CD4-positive, CD25-positive, alpha-beta regulatory T cell (primary cell): ENCODE data around the gene CDK10. TPM values are rescaled to one million over a fixed set of nuclear protein-coding genes. Genes with fewer than 3 reads are reported as not detected.

ENCODE experiments used
- ATAC-seq, 2 donors: fragments of 150-1000 bp; cut with Tn5 transposase; one replicate each; pipeline ENCODE4 v1.10.0; 2021; ENCODE audit warnings: low read depth in 2 of 2, moderate number of reproducible peaks in 2 of 2, moderate library complexity in 1 of 2
- DNase-seq, 3 donors: peaks; one replicate each; pipeline versions ENCODE4 v3.0.0 to v3.0.0-alpha.2; 2012 to 2022; ENCODE audit warnings: mixed read lengths in 1 of 3
- H3K27ac ChIP-seq: one replicate; pipeline ENCODE4 v1.7.0; 2013; ENCODE audit warnings: mild to moderate bottlenecking, low read length; ENCODE audit not compliant: insufficient read depth, poor library complexity, severe bottlenecking
- H3K27me3 ChIP-seq: one replicate; pipeline ENCODE4 v1.7.0; 2013; ENCODE audit warnings: low read length; ENCODE audit not compliant: control insufficient read depth, insufficient read depth
- H3K36me3 ChIP-seq: one replicate; pipeline ENCODE4 v1.7.0; 2013; ENCODE audit warnings: mild to moderate bottlenecking, low read length, moderate library complexity; ENCODE audit not compliant: control insufficient read depth, insufficient read depth
- H3K4me1 ChIP-seq: 2 replicates; pipeline ENCODE4 v1.7.0; 2013; ENCODE audit warnings: mild to moderate bottlenecking, low read length; ENCODE audit not compliant: insufficient read depth, control insufficient read depth, poor library complexity, severe bottlenecking
- H3K4me3 ChIP-seq: one replicate; pipeline ENCODE4 v1.7.0; 2013; ENCODE audit warnings: low read depth, mild to moderate bottlenecking, low read length, moderate library complexity
- H3K9me3 ChIP-seq, 2 experiments: 1 replicate in 1 of 2; 2 replicates in 1 of 2; pipeline ENCODE4 v1.7.0; 2013; ENCODE audit warnings: low read length in 2 of 2, mild to moderate bottlenecking in 1 of 2, moderate library complexity in 1 of 2; ENCODE audit not compliant: control insufficient read depth in 2 of 2
- H3K27ac Mint-ChIP-seq, 3 donors: one replicate each; pipeline ENCODE4 v1.8.0; 2020 to 2022; ENCODE audit warnings: mild to moderate bottlenecking in 3 of 3, mixed read lengths in 3 of 3, moderate library complexity in 2 of 3
- H3K27me3 Mint-ChIP-seq: one replicate; pipeline ENCODE4 v1.8.0; 2022; ENCODE audit warnings: mild to moderate bottlenecking, mixed read lengths
- H3K36me3 Mint-ChIP-seq: one replicate; pipeline ENCODE4 v1.8.0; 2020; ENCODE audit warnings: mixed read lengths
- H3K4me1 Mint-ChIP-seq, 4 donors: one replicate each; pipeline ENCODE4 v1.8.0; 2020 to 2022; ENCODE audit warnings: mixed read lengths in 4 of 4, mild to moderate bottlenecking in 1 of 4
- H3K4me3 Mint-ChIP-seq, 4 donors: one replicate each; pipeline ENCODE4 v1.8.0; 2020 to 2022; ENCODE audit warnings: mild to moderate bottlenecking in 4 of 4, mixed read lengths in 4 of 4, moderate library complexity in 3 of 4
- H3K9me3 Mint-ChIP-seq, 7 donors: one replicate each; pipeline ENCODE4 v1.8.0; 2020 to 2022; ENCODE audit warnings: mixed read lengths in 7 of 7, mild to moderate bottlenecking in 3 of 7, moderate library complexity in 2 of 7
- polyA plus RNA-seq, 4 donors: library from polyadenylated mRNA; unstranded; fragments of 300-500 nt; fragmentation: Illumina TruSeq; gene quantifications; one replicate each; pipeline ENCODE4 v1.2.3, GENCODE V29; 2021
- total RNA-seq: library from RNA; stranded (reverse); gene quantifications from one replicate; pipeline ENCODE4 v1.2.3, GENCODE V29; 2022

The CDK10 gene
- 97.5 TPM for total RNA-seq
- 10 to 100 TPM; 20.5 to 28.0 (median 22.8) TPM for polyA plus RNA-seq

- Mint-ChIP-seq H3K27me3 (no peaks in the 10 kb centered on the region), H3K9me3 (no peaks in the 10 kb centered on the region), H3K4me3 (peak within 1 kb of the TSS; percentile 92 to 95 (median 94)), H3K27ac (peak within 1 kb of the TSS; percentile 83 to 93 (median 91)), H3K4me1 (peaks cover 0 to 27% (median 6%) of the 10 kb centered on the region in 4 donors), H3K36me3 (peaks cover 10% of the 10 kb centered on the region)
- H3K4me1 ChIP-seq, result peaks cover 15% of the 10 kb centered on the region
- H3K9me3 ChIP-seq, result no peaks in the 10 kb centered on the region
- H3K4me3 ChIP-seq, result peak within 1 kb of the TSS; percentile 65
- no peaks in the 10 kb centered on the region for H3K27me3 ChIP-seq
- peak; percentile 85 to 89 (median 86) for DNase-seq
- peaks cover 15% of the 10 kb centered on the region for H3K36me3 ChIP-seq
- H3K27ac ChIP-seq, result peak within 1 kb of the TSS; percentile 86
- peak; percentile 86 to 91 for ATAC-seq
Measured at GRCh38 chr16:89686520-89687091, at the start of gene CDK10. Gene CDK10, plus strand, starts transcription at chr16:89686689. Its CDS starts 22 bp downstream, at chr16:89686711.

- no peaks in the 10 kb centered on the region for H3K27me3 ChIP-seq
Measured at GRCh38 chr16:89637379-89637778, 49.1 kb upstream of the CDK10 start.

GRCh38 chr16:89638455-89638854 lies 48.0 kb upstream of the CDK10 start:
- Histone ChIP-seq H3K36me3 (no peaks in the 10 kb centered on the region), H3K4me1 (peaks cover 6% of the 10 kb centered on the region), H3K27me3 (no peaks in the 10 kb centered on the region), H3K9me3 (no peaks in the 10 kb centered on the region), H3K27ac (no peak overlapping the region), H3K4me3 (no peak overlapping the region)
- H3K9me3 Mint-ChIP-seq, result peaks cover 0 to 1% (median 0%) of the 10 kb centered on the region in 7 donors
- DNase-seq (no peak), ATAC-seq (no peak)
- no peaks in the 10 kb centered on the region for H3K36me3 Mint-ChIP-seq
- no peak overlapping the region for H3K27ac Mint-ChIP-seq
- H3K4me3 Mint-ChIP-seq, result no peak overlapping the region
- H3K27me3 Mint-ChIP-seq, result peaks cover 4% of the 10 kb centered on the region
- peaks cover 5 to 8% (median 7%) of the 10 kb centered on the region in 4 donors for H3K4me1 Mint-ChIP-seq

More at GRCh38 chr16:89637379-89637778, 49.1 kb upstream of the CDK10 start:
- ATAC-seq (no peak), DNase-seq (no peak)
- Histone ChIP-seq H3K27ac (no peak overlapping the region), H3K4me1 (peaks cover 6% of the 10 kb centered on the region), H3K36me3 (no peaks in the 10 kb centered on the region), H3K9me3 (no peaks in the 10 kb centered on the region), H3K4me3 (no peak overlapping the region)
- H3K4me3 Mint-ChIP-seq, result peak overlapping the region in 1 of 4 donors; percentile 21
- H3K4me1 Mint-ChIP-seq, result peaks cover 5 to 8% (median 7%) of the 10 kb centered on the region in 4 donors
- H3K36me3 Mint-ChIP-seq, result no peaks in the 10 kb centered on the region
- peaks cover 0 to 1% (median 0%) of the 10 kb centered on the region in 7 donors for H3K9me3 Mint-ChIP-seq
- peaks cover 4% of the 10 kb centered on the region for H3K27me3 Mint-ChIP-seq
- no peak overlapping the region for H3K27ac Mint-ChIP-seq

- H3K9me3 ChIP-seq, result no peaks in the 10 kb centered on the region
- H3K4me3 Mint-ChIP-seq, result no peak overlapping the region
- DNase-seq (no peak), ATAC-seq (no peak)
- H3K36me3 Mint-ChIP-seq, result no peaks in the 10 kb centered on the region
- no peak overlapping the region for H3K27ac Mint-ChIP-seq
- no peaks in the 10 kb centered on the region for H3K9me3 Mint-ChIP-seq
- no peak overlapping the region for H3K4me3 ChIP-seq
- peaks cover 5 to 8% (median 7%) of the 10 kb centered on the region in 4 donors for H3K4me1 Mint-ChIP-seq
- H3K27ac ChIP-seq, result no peak overlapping the region
- peaks cover 4% of the 10 kb centered on the region for H3K27me3 Mint-ChIP-seq
- H3K4me1 ChIP-seq, result peaks cover 6% of the 10 kb centered on the region
- H3K36me3 ChIP-seq, result peaks cover 3% of the 10 kb centered on the region
- H3K27me3 ChIP-seq, result no peaks in the 10 kb centered on the region
Measured at GRCh38 chr16:89639385-89639784, 47.1 kb upstream of the CDK10 start.

- H3K4me1 Mint-ChIP-seq, result peaks cover 5 to 8% (median 7%) of the 10 kb centered on the region in 4 donors
- peaks cover 4% of the 10 kb centered on the region for H3K27me3 Mint-ChIP-seq
- Histone ChIP-seq H3K36me3 (peaks cover 24% of the 10 kb centered on the region), H3K9me3 (no peaks in the 10 kb centered on the region), H3K27ac (peak overlapping the region; percentile 14), H3K4me1 (peaks cover 6% of the 10 kb centered on the region), H3K4me3 (no peak overlapping the region), H3K27me3 (no peaks in the 10 kb centered on the region)
- ATAC-seq, result no peak
- peaks cover 11% of the 10 kb centered on the region for H3K36me3 Mint-ChIP-seq
- H3K4me3 Mint-ChIP-seq, result peak overlapping the region in 3 of 4 donors; percentile 38 to 67 (median 45)
- H3K27ac Mint-ChIP-seq, result peak overlapping the region in 1 of 3 donors; percentile 52
- H3K9me3 Mint-ChIP-seq, result no peaks in the 10 kb centered on the region
- DNase-seq, result no peak
Measured at GRCh38 chr16:89641458-89642119, 44.9 kb upstream of the CDK10 start.

- no peak for DNase-seq
- ATAC-seq, result no peak
- Mint-ChIP-seq H3K27ac (no peak overlapping the region), H3K4me3 (no peak overlapping the region), H3K9me3 (peaks cover 0 to 2% (median 0%) of the 10 kb centered on the region in 7 donors), H3K4me1 (peaks cover 5 to 8% (median 7%) of the 10 kb centered on the region in 4 donors), H3K36me3 (peaks cover 11% of the 10 kb centered on the region), H3K27me3 (peaks cover 4% of the 10 kb centered on the region)
- no peak overlapping the region for H3K27ac ChIP-seq
- no peaks in the 10 kb centered on the region for H3K27me3 ChIP-seq
- H3K36me3 ChIP-seq, result peaks cover 31% of the 10 kb centered on the region
- H3K4me3 ChIP-seq, result no peak overlapping the region
- H3K9me3 ChIP-seq, result no peaks in the 10 kb centered on the region
- peaks cover 6% of the 10 kb centered on the region for H3K4me1 ChIP-seq
Measured at GRCh38 chr16:89642574-89642973, 43.9 kb upstream of the CDK10 start.

- no peaks in the 10 kb centered on the region for H3K27me3 ChIP-seq
- no peak for DNase-seq
- H3K27me3 Mint-ChIP-seq, result peaks cover 4% of the 10 kb centered on the region
- H3K9me3 Mint-ChIP-seq, result peaks cover 0 to 2% (median 0%) of the 10 kb centered on the region in 7 donors
- no peak overlapping the region for H3K4me3 ChIP-seq
- peaks cover 14% of the 10 kb centered on the region for H3K36me3 Mint-ChIP-seq
- ATAC-seq, result no peak
- H3K36me3 ChIP-seq, result peaks cover 31% of the 10 kb centered on the region
- H3K4me1 ChIP-seq, result peaks cover 6% of the 10 kb centered on the region
- H3K9me3 ChIP-seq, result no peaks in the 10 kb centered on the region
- H3K4me1 Mint-ChIP-seq, result peaks cover 5 to 8% (median 7%) of the 10 kb centered on the region in 4 donors
- no peak overlapping the region for H3K27ac Mint-ChIP-seq
- peak overlapping the region in 1 of 4 donors; percentile 51 for H3K4me3 Mint-ChIP-seq
- no peak overlapping the region for H3K27ac ChIP-seq
Measured at GRCh38 chr16:89643769-89644300, 42.7 kb upstream of the CDK10 start.
